Left forelimb (tissue), 1 donor: ENCODE data around the gene WDR26.
"Not testable (repeated sequence)": the region's sequence is repeated elsewhere in the genome, so short reads cannot be mapped to it uniquely, and the experiment has no call there.

Experiments
- DNase-seq: peaks from one replicate; pipeline ENCODE4 v3.0.0-alpha.2; 2018; ENCODE audit warnings: low spot score

The WDR26 gene

DNA sequence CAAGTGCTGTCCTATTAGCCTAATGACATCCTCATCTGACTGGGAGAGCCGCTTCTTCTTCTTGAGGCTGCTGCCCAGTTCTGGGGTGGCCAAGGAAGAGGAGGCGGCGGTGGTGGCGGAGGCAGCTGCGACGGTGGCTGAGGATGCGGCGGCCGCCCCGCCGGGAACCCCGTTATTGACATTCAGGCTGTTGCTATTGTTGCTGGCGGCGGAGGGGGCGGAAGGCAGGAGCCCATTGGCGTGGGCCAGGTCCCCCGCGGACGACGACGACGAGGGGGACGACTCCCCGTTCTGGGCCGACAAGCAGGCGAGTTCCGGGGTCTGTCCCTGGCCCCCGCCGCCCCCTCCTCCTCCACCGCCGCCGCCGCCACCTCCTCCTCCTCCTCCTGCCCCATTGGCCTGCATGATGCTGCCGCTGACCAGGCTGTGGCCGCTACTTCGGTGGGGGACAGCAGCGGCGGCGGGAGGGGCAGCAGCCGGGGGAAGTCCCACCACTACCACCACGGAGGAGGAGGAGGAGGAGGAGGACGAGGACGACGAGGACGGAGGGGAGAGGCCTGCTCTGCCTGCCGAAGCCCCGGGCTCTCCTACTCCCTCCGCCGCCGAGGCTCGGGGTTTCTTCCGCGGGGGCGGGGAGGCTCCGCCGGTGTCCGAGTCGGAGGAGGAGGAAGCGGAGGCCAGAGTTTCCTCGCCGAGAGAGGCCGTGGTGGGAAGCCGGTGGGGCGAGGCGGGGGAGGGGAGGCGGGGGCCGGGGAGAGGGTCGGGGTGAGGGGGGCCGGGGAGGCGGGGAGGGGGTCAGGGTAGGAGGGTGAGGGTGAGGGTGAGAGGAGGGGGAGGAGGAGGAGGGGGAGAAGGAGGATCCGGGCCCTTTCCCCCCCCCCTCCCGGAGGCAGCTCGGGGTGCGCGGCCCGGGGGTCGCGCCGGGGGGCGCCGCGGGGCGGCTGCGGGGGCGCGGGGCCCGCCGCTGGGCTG is 610 bp downstream of the WDR26 start:
- no peak for DNase-seq

DNA sequence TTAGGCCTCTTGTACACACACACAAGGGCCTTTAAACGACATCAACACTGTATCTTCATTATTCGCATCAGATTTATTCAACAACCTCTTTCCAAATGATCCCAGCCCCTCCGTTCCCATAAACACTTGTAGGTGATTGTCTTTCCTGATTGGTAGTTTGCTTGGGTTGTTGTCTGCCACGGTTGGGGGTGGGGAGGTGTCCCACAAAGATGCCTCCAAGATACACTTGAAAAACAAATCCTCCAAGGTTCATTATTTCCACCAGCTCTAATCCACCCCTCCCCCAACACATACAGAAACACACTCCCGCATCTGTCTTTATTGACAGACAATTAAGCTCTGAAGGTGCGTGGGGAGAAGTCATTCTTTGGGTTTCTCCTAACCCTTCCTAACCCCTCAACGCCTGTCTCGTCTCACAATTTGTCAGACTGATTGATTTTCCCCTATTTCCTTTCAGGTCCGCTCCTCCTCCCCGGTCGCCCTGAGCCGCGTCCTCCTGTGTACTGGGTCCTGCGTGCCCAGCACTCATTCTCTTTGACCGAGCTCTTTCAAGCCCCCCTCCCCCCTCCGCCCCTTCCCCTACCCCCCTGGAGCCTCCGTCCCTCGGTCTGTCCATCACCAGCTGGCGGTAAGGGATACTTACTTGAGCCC is 1.4 kb downstream of the WDR26 start:
- no peak for DNase-seq

DNA sequence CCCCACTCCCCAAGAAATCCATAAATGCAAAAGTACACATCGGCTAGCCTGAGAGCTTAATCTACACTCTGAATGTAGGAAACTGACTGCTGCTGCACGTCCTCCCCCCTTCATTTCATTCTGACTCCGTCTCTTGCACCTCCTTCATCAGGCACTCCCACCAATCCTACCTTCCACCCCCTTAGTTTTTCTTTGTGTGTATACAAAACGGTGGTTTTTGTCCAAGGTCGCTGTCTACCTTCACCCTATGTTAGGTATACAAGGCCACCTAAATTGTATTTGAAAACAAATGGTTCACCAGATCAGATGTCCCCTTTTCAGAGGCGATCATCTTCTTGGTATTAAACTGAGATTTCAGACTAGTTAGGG is 1.9 kb downstream of the WDR26 start:
- no peak for DNase-seq

DNA sequence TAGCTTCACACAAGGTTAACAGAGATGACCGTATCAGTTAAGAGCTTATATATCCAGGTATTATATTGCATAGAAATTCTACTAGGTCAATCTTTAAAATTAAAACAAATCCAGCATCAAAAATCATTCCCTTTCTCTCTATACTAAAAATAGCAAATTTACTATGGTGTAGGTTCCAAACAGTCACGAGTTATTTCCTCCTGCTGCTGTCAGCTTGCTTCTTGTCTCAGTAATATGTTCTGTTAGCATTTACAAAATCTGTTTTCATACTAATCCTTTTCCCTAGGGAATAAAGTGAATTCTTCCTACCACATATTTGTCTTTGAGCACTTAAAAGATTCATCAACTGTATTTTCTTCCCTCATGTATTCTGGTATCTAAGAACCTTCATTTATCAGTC is 2.5 kb downstream of the WDR26 start:
- no peak for DNase-seq

DNA sequence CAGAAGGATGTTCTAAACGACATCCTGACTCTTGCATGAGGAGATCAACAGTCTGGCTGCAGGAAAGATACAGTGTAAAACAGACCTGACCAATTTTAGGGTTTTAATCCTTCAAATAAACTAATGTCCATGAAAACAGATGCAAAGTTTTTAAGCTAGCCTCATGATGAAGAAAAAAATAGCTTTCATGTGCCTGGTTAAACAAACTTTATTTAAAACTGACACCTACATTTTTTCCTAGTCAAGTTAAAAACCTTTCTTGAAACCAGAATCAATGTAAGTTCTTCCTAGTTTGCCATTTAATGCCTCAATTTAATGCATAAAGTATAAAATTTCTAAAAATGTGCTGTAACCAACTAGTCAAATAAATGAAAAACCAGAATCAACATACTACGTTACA is 2.9 kb downstream of the WDR26 start:
- no peak for DNase-seq

DNA sequence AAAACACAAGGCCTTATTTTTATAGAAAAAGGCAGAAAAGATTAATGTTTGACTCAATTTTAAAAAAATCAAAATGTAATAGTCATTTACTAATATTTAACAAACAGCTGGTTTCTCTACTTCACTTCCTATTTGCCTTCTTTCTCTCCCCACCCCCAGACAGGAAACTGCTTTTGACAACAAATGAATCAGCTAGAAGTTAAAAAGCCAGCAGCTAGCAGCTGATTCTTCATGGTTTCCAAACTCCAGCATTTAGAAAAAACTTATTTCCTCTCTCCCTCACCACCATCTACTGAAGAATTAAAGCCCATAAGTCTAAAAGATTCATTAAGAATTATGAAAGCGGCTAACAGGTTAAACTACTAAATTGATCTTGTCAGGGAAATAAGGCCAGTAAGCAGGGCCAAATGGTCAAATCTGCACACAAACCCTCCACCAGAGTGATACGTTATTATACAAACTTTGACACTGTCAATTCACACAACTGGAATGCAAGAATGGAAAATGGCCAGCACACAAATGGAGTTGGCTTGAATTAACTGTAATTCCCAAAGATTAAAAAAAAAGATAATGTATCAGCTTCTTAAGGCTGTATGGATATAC is 4.0 kb downstream of the WDR26 start:
- no peak for DNase-seq

DNA sequence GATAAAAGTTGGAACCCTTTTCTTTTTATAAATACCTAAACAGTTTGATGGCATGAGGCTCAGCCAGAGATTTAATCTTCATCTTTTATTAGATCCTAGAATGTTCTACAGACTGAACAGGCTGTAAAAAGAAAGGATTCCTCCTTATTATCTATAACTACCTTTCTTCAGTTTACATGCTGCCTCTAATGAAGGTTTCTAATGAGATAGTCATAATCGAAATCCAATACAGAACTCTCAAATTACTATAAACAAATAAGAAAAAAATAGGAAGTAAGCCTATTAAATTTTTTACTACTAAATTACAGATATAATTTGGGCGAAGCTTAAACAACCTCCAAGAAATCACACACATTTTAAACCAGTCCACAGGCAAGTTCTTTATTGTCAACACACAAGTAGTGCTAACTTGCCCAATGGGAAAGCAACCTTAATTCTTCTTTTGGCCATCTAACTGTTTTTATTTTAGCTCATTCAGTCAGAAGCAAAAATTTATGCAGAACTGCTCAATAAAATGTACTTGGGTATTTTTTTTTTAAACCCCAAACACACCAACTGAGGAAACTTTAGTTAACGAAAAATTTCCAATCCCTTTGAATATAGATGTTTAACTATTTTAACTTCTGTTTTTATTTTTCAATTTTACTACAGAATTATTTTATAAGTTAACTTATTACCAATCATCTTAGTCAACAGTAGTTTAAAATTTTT is 4.8 kb downstream of the WDR26 start:
- no peak for DNase-seq

DNA sequence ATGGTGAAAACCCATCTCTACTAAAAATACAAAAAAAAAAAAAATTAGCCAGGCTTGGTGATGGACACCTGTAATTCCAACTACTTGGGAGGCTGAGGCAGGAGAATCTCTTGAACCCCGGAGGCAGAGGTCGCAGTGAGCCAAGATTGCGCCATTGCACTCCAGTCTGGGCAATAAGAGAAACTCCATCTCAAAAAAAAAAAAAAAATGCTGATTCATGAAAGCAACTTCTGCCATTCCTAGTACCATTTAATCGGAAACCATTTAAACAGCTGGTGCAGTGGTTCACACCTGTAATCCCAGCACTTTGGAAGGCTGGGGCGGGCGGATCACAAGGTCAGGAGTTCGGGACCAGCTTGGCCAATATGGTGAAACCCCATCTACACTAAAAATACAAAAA is 5.9 kb downstream of the WDR26 start:
- not testable (repeated sequence) for DNase-seq

DNA sequence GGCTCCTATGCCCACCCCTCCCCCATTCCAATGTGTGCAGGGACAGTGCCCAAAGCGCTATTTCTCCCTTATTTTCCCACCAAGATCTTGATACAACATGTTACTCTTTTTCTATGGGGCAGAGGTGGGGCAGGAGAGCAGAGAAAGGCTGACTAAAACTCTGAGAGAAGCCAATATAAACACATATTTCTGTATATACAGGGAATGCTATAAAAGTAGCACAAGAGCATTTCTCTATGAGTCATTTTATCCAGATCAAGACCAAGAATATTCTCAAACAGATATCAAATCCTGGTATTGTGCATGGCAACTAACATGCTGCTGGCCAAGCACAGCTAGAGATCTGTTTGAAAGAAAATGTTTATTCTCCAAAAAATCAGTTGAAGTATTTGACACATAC is 7.3 kb downstream of the WDR26 start:
- no peak for DNase-seq

DNA sequence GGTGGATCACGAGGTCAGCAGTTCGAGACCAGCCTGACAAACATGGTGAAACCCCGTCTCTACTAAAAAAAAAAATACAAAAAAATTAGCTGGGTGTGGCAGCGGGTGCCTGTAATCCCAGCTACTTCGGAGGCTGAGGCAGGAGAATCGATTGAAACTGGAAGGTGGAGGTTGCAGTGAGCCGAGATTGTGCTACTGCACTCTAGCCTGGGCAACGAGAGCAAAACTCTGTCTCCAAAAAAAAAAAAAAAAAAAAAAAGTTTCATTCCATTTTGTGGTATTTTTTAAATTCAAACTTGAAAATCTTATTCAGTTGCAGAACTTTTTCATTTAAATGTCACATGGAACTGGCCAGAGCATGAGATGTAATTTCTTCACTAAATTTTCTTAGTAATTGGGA is 7.7 kb downstream of the WDR26 start:
- DNase-seq, result not testable (repeated sequence)

DNA sequence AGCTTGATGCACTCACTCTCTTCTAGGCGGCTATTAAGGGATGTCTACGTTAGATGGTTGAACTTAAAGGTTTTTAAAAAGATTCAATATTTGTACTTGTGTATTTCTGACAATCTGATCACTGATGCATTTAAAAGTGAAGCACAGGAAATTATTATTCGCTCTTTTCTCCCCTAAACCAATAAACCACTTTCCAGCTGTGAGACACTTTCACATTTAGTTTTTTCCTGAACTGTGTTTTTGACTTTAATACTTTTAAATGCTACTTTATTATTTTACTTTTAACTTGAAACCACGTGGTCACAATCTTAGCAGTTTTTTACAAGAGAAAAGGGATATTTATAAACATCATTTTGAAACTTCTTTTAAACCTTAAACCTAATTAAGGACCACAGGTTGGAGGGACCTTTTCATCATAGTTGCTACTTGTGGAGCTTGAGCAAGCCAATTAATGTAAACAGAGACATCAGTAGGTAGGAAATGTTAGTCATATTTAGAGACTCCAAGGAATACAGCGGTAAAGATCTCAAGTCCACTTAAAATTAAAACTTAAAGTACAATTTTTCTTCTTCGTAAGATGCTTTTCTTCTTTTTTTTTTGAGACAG is 9.2 kb downstream of the WDR26 start:
- no peak for DNase-seq

DNA sequence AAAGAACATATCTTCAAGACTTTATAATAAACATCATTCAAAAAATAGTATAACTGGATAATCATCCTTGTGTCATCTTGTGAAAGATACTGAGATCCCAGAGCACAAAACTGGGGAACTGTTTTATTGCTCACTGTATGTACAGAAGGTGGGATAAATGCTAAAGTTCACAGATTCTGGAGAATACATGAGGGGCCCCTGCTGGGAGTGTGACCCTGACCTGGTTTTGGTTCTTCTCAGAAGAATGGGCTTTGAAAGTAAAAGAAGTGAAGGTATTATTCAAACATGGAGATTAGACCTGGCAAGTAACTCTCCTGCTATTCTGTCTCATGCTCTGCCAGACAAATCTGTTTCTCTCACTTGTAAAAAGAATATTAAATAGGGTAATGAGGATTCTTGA is 14.5 kb downstream of the WDR26 start:
- DNase-seq, result no peak

DNA sequence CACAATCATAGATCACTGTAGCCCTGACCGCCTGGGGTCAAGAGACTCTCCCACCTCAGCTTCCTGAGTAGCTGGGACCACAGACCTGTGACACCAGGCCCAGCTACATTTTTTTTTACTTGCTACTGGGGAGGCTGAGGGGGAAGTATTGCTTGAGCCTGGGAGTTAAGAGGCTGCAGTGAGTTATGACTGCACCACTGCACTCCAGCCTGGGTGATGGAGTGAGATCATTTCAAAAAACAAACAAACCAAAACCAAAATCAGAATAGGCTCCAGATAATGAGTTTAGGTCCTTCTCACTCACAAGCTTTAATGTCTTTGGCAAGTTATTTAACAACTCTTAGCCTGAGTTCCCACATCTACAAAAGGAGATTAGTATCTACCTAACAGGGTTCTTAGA is 22.8 kb downstream of the WDR26 start:
- DNase-seq, result no peak

DNA sequence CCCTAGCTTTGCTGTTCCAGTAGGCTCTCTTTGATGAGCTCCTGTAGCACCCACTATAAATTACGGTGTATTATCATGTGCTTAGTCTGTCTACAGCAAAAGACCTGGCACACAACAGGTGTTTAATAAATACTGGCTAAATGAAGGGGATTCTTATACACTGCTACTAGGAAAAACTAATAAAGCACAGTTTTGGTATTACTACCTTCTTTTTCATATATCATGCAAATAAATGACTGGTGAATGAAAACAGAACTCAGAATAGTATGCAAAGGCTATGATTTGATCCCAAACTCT is 26.4 kb downstream of the WDR26 start:
- no peak for DNase-seq

DNA sequence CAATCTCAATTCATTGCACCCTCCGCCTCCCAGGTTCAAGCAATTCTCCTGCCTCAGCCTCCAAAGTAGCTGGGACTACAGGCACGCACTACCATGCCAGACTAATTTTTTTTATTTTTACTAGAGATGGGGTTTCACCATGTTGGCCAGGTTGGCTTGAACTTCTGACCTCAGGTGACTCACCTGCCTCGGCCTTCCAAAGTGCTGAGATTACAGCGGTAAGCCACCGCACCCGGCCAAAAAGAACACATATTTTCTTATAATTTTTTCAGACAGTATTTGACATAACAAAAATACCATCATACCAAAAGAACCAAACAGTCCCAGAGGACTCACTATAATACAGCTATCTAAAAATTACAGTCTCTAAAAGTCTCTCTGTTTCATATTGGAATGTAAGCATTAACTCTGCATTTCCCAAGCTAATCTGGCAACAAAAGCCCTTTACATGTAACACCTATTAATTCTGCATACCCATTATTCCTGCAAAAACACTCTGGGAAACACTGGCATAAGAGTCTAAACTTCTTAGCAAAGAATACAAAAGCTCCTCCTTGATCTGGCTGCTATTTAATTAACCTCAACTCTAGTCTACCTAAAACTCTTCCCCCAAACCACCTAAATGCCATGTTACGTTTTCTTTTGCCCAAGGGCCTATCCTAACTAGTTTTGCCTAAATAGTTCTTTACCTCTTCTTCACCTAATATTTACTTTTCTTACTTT is 26.9 kb downstream of the WDR26 start:
- no peak for DNase-seq

DNA sequence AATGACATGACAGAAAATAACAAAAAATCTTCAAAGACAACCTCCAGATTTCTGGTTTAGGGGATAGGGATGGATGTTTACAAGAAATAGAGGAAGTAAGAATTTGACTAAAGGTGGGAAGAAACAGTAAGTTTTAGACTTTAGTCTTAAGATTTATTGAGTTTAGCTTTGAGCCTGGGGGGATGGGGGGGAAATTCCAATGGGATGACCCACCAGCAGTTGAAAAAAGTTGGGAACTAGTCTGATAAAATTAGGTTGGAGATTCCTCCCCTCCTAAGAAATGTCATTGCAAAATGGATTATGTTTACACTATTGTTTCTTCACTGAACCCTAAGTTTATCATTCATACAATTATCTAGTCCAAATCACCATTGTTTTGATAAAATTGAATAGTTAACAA is 28.4 kb downstream of the WDR26 start:
- no peak for DNase-seq

DNA sequence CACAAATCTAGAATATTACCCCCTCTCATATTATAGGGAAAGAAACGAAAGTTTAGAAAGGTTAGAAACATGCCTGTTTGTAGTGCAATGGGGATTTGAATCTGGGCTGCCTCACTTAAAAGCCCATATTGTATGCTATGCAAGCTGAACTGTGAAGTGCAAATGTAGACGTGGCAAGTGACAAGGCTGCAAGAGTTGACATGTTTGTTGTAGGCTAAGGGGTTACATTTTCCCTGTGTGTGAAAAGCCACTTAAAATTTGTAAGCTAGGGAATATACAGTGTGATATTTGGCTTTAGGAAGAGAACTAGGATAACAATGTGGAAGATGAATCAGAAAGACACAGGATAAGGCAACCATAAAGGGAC is 29.0 kb downstream of the WDR26 start:
- no peak for DNase-seq

DNA sequence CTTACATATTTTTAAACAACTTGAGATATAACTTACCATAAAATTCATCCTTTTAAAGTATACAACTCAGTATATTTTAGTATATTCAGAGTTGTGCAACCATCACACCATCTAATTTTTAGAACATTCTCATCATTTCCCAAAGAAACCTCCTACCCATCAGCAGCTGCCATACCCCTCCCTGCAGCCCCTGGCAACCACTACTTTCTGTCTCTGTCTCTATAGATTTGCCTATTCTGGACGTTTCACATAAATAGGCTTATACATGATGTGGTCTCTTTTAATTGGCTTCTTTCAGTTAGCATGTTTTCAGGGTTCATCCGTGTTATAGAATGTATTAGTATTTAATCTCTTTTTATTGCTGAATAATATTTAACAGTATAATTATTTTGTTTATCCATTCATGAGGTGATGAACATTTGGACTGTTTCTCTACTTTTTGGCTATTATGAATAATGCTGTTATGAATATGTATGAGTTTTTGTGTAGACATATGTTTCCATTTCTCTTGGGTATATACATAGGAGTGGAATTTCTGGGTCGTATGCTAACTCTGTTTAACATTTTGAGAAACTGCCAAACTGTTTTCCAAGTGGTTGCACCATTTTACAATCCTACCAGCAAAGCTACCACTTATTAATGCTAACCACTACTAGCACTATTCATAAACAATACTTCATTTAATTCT is 29.5 kb downstream of the WDR26 start:
- no peak for DNase-seq

DNA sequence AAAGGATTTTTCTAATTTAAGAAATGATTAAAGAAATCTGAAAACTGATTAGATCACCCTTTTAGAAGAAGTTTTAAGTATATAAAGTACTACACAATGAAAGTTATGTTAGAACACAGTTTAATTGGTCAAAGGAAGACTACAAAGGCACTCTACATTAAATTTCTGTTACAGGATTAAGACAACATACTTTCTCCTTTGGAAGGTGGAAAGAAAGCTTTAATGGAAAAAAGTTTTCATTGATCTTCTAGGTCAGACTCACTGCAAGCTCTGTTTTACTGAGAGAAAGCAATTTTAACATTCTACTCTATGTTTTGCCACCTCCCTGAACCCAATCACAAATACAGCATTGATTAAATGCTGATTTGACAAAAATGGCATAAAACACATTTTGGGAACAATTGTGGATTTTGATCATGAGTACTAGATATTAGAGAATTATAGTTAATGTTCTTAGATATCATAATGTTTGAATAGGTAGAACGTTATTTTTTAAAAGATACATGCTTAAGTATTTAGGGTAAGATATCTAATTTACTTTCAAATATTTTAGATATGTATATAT is 32.0 kb downstream of the WDR26 start:
- no peak for DNase-seq

DNA sequence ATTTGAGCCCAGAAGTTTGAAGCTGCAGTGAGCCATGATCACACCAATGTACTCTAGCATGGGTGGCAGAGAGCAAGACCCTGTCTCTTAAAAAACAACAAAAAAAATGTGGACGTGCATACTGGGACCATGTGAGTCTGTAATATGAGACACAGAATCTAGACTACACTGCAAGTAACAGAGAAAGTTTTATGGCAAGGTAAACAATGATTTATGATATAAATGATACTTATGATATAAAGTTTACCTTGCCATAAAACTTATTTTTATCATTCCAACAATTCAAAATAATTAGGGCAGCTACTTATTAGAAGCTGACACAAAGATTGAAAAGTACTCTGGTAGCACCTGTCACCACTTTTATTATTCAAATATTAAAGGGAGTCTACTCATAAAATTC is 34.7 kb downstream of the WDR26 start:
- DNase-seq, result no peak

DNA sequence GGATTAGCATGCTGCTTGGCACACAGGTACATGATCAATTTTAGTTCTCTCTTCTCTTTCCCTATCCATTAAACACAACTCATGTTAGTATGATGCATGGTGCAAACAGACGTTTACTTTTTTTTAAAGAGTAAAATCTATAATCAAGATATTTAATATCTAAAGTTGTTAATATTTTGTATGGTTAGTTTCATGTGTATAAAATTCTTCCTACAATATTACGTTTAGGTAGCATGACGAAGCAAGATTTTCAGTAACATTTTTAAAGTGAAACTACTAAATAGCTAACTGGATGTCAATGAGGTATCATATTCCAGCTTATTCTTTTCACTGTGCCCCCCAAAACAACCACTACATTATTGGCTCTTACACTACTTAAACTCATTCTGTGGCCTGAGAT is 41.3 kb downstream of the WDR26 start:
- DNase-seq, result no peak
